ENCODE measurements around the gene ZKSCAN1.

DNA sequence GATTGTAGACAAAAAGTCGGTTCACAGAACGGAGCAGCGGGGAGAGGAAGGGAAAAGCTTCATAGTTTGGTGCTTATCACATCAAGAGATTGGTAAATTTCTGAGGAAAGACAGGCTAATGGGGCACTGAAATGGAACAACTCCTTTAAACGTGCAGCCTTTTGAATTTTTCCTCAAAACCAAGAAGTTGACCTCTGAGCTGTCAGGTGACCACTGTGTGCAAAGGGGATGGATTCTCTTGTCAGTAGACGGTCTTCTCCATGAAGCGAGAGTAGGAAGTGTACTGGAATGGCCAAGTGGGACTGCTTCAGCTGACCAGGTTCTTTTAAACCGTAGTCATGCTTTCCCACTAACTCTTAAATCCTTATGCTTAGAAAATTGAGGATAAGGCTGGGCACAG is 22.9 kb downstream of the ZKSCAN1 start:
- TF ChIP-seq MYC (IDR thresholded peaks at IDR 0.05; ENCODE audit: low read depth, low read length) (no peak), CTCF (IDR thresholded peaks at IDR 0.05; ENCODE audit: low read depth, low read length) (no peak)

Data from NB4 (cell line).